Measurements from ENCODE around the gene STRA8.

GRCh38 chr7:135188298-135188984 lies 45.2 kb upstream of the STRA8 start:
- TF ChIP-seq CTCF (IDR thresholded peaks at IDR 0.05) (no peak), POLR2A (IDR thresholded peaks at IDR 0.05) (no peak)

Measured in right lobe of liver (tissue), 4 donors.